Neural progenitor cell (in vitro differentiated cells): ENCODE results near the gene BCHE.

ENCODE experiments used
- CTCF ChIP-seq: fragments of 200-600 bp; sonication (generic); IDR thresholded peaks from 2 replicates; pipeline ENCODE4 v1.5.1; 2017; ENCODE audit warnings: antibody characterized with exemption, mild to moderate bottlenecking
- EZH2 ChIP-seq: fragments of 200-600 bp; sonication (generic); IDR thresholded peaks from 2 replicates; pipeline ENCODE4 v1.6.1; 2017; ENCODE audit warnings: antibody characterized with exemption, mild to moderate bottlenecking, moderate library complexity
- EZH2phosphoT487 ChIP-seq: fragments of 200-600 bp; sonication (generic); IDR thresholded peaks from 2 replicates; pipeline ENCODE4 v1.6.1; 2017; ENCODE audit warnings: antibody characterized with exemption

GRCh38 chr3:165754219-165755007 is 82.8 kb downstream of the BCHE start:
- TF ChIP-seq CTCF = no peak
- TF ChIP-seq EZH2phosphoT487 = no peak
- no peak for TF ChIP-seq EZH2
